Stimulated activated CD4-positive, alpha-beta T cell treated with anti-CD3 and anti-CD28 coated beads, Interleukin-15, amount 100 ng/mL, for 1 hour (primary cell): ENCODE results near the gene IGFBP3.
"Not testable (repeated sequence)": the region's sequence is repeated elsewhere in the genome, so short reads cannot be mapped to it uniquely, and the experiment has no call there.

Experiments used
- DNase-seq, 2 donors: peaks; one replicate each; pipeline ENCODE4 v3.0.0-alpha.2; 2020; ENCODE audit warnings: low read depth in 1 of 2, low spot score in 1 of 2

The IGFBP3 gene, protein sequence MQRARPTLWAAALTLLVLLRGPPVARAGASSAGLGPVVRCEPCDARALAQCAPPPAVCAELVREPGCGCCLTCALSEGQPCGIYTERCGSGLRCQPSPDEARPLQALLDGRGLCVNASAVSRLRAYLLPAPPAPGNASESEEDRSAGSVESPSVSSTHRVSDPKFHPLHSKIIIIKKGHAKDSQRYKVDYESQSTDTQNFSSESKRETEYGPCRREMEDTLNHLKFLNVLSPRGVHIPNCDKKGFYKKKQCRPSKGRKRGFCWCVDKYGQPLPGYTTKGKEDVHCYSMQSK

GRCh38 chr7:45920502-45921380 lies at the start of gene IGFBP3:
Gene IGFBP3 (minus strand): TSS chr7:45921272. CDS start chr7:45921140, 132 bp downstream.
- no peak for DNase-seq

GRCh38 chr7:45970454-45970853 lies 49.4 kb upstream of the IGFBP3 start:
- no peak for DNase-seq

GRCh38 chr7:45969940-45970339 lies 48.9 kb upstream of the IGFBP3 start:
- DNase-seq = no peak

DNA sequence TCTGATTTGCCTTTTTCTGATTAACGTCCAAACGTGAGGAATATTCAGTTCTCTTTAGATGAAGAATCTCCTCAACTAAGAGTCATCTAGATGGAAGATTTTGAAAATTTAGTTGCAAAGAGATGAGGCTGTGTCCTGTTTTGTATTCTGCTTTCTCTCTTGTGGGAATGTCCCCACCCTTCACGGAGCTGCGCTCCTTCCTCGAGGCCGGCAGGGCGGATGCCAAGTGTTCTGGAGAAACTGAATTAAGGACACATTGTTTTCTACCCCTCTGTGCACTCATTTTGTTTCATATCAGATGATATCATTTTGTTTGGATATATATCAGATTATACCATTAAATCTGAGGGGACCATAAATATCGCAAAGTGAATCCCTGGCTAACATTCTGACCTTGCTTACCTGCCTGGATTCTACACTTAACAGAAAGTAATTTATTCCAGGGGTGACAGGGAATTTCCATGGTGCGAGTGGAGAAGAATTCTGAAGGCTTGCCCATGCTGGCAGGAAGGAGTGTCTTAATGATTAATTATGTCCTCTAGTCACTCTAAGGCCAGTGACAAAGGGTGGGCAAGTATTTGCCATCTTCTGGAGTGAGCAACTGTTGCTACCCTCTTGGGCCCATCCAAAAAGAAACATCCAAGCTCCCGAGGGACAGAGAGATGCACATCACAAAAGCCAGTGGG lies 47.9 kb upstream of the IGFBP3 start:
- DNase-seq = no peak

- no peak for DNase-seq
Observed at GRCh38 chr7:45968312-45968711, 47.2 kb upstream of the IGFBP3 start.

- no peak for DNase-seq
Observed at GRCh38 chr7:45967591-45968157, 46.6 kb upstream of the IGFBP3 start.

- no peak for DNase-seq
Observed at GRCh38 chr7:45962861-45963260, 41.8 kb upstream of the IGFBP3 start.

GRCh38 chr7:45957721-45958120 lies 36.6 kb upstream of the IGFBP3 start:
- no peak for DNase-seq

GRCh38 chr7:45955286-45955685 lies 34.2 kb upstream of the IGFBP3 start:
- no peak for DNase-seq

DNA sequence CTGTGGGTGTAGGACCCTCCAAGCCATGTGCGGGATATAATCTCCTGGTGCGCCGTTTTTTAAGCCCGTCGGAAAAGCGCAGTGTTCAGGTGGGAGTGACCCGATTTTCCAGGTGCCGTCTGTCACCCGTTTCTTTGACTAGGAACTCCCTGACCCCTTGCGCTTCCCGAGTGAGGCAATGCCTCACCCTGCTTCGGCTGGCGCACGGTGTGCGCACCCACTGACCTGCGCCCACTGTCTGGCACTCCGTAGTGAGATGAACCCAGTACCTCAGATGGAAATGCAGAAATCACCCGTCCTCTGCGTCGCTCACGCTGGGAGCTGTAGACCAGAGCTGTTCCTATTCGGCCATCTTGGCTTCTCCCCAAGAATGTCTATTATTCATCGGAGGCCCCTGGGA lies 32.0 kb upstream of the IGFBP3 start:
- not testable (repeated sequence) for DNase-seq

DNA sequence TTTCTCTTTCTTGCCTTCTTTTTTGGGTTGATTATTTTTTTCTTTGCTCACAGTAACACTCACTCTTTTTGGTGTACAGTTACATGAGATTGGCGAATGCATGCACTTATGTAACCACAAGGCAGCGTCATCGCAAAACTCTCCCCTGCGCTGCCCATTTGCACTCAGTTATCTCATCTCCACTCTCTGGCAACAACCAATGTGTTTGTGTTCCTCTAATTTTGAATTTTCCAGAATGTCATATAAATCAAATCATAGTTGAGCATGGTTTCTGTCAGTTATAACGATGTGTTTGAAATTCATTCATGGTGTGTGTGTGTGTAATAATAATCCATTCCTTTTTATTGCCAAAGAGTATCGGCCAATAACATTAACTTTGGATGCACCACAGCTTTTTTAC lies 23.0 kb upstream of the IGFBP3 start:
- no peak for DNase-seq

DNA sequence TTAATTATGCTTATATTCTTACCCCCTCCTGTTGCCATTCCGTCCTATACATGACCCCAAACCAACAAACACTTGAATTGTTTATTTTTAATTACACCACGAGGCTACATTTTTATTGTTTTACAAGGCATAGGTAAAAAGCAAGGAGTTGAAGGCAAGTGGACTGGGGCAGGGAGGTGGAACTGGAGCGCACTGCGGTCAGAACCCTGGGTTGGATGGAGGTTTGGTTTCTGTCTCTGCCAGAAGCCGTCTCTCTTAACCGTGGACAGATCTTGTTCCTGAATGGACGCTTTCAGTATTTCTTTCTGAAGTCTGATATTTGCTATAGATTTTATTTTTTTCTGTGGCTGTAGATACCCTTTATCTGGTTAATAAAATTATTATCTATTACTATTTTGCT lies 19.9 kb upstream of the IGFBP3 start:
- DNase-seq = no peak

GRCh38 chr7:45940237-45940781 lies 19.2 kb upstream of the IGFBP3 start:
- DNase-seq = not testable (repeated sequence)

DNA sequence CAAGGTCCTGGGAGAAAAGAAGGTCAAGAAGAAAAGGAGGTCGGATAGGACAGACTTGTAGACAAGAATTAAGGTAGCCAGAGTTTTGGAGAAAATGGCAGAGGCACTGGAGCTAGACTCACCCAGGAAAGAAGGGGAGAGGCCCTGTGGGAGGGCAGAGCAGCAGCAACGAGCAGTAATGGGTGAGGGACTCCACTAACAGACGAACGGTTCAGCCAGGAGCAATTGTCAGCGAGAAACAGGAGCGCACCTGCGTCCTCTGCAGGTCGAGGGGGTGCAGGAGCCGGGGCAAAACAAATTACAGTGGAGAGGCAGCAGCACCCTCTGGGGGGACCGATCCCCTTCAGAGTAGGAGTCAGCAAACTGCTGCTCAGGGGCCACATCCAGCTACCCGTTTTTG lies 18.5 kb upstream of the IGFBP3 start:
- DNase-seq = no peak

DNA sequence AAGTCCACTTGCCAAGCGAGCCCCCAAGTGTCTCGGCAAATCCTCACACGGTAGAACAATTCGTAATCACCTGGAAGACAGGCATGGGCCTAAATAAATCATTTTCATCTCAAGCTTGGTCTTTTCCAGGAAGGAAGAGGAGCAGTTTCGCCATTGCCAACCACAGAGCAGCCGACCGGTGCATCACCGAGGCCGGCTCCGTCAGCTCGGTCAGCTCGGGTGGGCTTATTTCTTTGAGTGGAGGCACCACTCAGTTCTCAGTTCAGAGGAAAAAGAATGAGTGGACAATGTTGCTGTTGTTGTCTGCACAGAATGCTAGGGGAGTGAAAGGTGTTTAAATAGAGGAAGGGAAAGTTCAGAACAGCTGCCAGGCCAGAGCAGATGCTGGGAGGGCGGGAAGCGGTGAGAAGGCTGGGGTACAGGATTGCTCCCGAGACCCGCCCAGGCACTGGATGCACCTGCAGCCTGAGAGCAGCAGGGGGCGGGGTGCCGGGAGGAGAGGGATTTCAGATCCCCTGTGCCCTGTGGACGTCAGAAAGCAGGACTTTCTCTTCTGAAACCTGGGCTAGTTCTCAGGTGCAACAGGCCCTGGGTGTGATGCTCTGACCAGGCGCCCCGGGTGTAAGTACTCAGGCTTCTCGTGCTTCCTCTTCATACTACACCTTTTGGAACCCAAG lies 17.7 kb upstream of the IGFBP3 start:
- DNase-seq = no peak

- no peak for DNase-seq
Observed at GRCh38 chr7:45937862-45938261, 16.8 kb upstream of the IGFBP3 start.

- no peak for DNase-seq
Observed at GRCh38 chr7:45937301-45937700, 16.2 kb upstream of the IGFBP3 start.

DNA sequence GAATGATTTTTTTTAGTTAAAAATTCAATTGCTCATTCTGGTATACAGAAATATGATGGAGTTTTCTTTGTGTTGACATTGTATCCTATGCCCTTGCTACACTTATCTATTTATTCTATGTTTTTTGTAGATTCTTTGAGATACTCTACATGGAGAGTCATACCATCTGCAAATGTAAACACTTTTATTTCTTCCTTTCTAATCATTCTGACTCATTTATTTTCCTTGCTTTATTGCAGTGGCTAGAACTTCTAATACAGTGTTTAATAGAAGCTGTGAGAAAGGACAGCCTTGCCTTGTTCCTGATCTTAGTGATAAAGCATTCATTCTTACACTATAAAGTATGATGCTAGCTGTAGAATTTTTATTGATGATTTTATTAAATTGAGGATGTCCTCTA lies 9.9 kb upstream of the IGFBP3 start:
- DNase-seq = no peak

GRCh38 chr7:45927721-45928120 lies 6.6 kb upstream of the IGFBP3 start:
- DNase-seq = no peak

DNA sequence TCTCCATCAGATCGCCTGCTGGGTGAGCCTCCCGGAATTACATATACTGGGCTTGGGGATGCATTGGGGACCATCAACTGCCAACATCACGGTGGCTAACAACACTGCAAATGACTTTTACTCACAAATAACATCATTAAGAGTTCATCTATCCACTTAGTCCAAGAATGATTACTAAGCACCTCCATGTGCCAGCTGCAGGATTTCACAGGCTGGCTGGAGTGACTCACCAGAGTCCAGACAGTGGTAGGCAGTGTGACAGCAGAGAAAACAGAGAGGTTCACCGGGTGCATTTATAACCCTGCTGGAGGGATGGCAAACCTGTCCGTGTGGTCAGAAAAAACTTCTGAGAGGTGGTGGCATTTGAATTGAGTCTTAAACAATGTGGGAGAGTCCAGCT lies 3.2 kb upstream of the IGFBP3 start:
- DNase-seq = no peak

GRCh38 chr7:45923818-45924217 lies 2.7 kb upstream of the IGFBP3 start:
- DNase-seq = no peak
